SK-N-SH (cell line): ENCODE measurements around the gene ZNF793. TPM values are rescaled to one million over a fixed set of nuclear protein-coding genes. Genes with fewer than 3 reads are reported as not detected.

Source experiments
- CTCF ChIA-PET: fragments of 300-600, 350-600 bp; formaldehyde crosslinking; extraction: SDS; loops from one replicate; lab custom pipeline; 2021; lab: Yijun Ruan, JAX
- POLR2A ChIA-PET: fragments of 350-600 bp; sonication (Branson Sonifier 250); formaldehyde crosslinking; extraction: SDS; loops from one replicate; lab custom pipeline; 2020; ENCODE audit warnings: antibody characterized with exemption, inconsistent platforms; lab: Yijun Ruan, JAX
- DNase-seq: peaks from one replicate; pipeline ENCODE4 v3.0.0; 2012
- H2AFZ ChIP-seq: fragments of 200-600 bp; sonication (generic); 2 replicates; pipeline ENCODE4 v1.8.1; 2016; ENCODE audit warnings: antibody characterized with exemption, mild to moderate bottlenecking, low read depth
- H3F3A ChIP-seq: fragments of 200-600 bp; sonication (generic); replicated peaks from 2 replicates; pipeline ENCODE3; 2016; ENCODE audit warnings: antibody characterized with exemption, mild to moderate bottlenecking; ENCODE audit not compliant: insufficient read depth
- H3K27ac ChIP-seq, 2 experiments: fragments of 200-500 bp in 1 of 2; fragments of 200-600 bp in 1 of 2; sonication (Bioruptor generic) in 1 of 2; sonication (generic), shearing (Covaris generic) in 1 of 2; 2 replicates each; pipeline versions ENCODE4 v1.5.1 to v1.6.1; 2014 to 2016; ENCODE audit warnings: low read depth in 2 of 2, inconsistent platforms in 1 of 2, low read length in 1 of 2, mild to moderate bottlenecking in 1 of 2, mixed read lengths in 1 of 2
- H3K27me3 ChIP-seq: fragments of 200-600 bp; sonication (generic), shearing (Covaris generic); 2 replicates; pipeline ENCODE4 v1.6.1; 2016; ENCODE audit warnings: mixed run types; ENCODE audit not compliant: insufficient read depth
- H3K36me3 ChIP-seq, 2 experiments: fragments of 200-500 bp in 1 of 2; fragments of 200-600 bp in 1 of 2; sonication (Bioruptor generic) in 1 of 2; sonication (generic) in 1 of 2; replicated peaks in 1 of 2; 2 replicates each; pipeline versions ENCODE3 to v1.5.1; 2014 to 2016; ENCODE audit warnings: low read length in 1 of 2, mild to moderate bottlenecking in 1 of 2; ENCODE audit not compliant: insufficient read depth in 2 of 2, control insufficient read depth in 1 of 2
- H3K4me1 ChIP-seq, 2 experiments: fragments of 200-500 bp in 1 of 2; fragments of 200-600 bp in 1 of 2; sonication (Bioruptor generic) in 1 of 2; sonication (generic), shearing (Covaris generic) in 1 of 2; 2 replicates each; pipeline versions ENCODE4 v1.5.1 to v1.6.1; 2014 to 2016; ENCODE audit warnings: low read depth in 1 of 2, low read length in 1 of 2, mixed run types in 1 of 2; ENCODE audit not compliant: insufficient read depth in 2 of 2, control insufficient read depth in 1 of 2
- H3K4me2 ChIP-seq: fragments of 200-600 bp; sonication (generic), shearing (Covaris generic); 2 replicates; pipeline ENCODE4 v1.6.1; 2017; ENCODE audit warnings: mixed run types
- H3K4me3 ChIP-seq, 2 experiments: fragments of 200-500 bp in 1 of 2; fragments of 200-600 bp in 1 of 2; sonication (Bioruptor generic) in 1 of 2; sonication (generic), shearing (Covaris generic) in 1 of 2; 2 replicates each; pipeline versions ENCODE4 v1.5.1 to v1.8.1; 2014 to 2016; ENCODE audit warnings: low read depth in 2 of 2, inconsistent platforms in 1 of 2, low read length in 1 of 2, mild to moderate bottlenecking in 1 of 2, mixed read lengths in 1 of 2, moderate library complexity in 1 of 2
- H3K79me2 ChIP-seq: fragments of 200-600 bp; sonication (generic); 2 replicates; pipeline ENCODE4 v1.8.1; 2017; ENCODE audit warnings: mild to moderate bottlenecking; ENCODE audit not compliant: insufficient read depth
- H3K9ac ChIP-seq: fragments of 200-600 bp; sonication (generic); 2 replicates; pipeline ENCODE4 v1.6.1; 2017; ENCODE audit warnings: mixed run types
- H3K9me2 ChIP-seq: fragments of 200-600 bp; sonication (generic); 2 replicates; pipeline ENCODE4 v1.6.1; 2017; ENCODE audit warnings: mixed run types
- H3K9me3 ChIP-seq: fragments of 200-600 bp; sonication (generic); 2 replicates; pipeline ENCODE4 v1.6.1; 2017; ENCODE audit warnings: mixed run types, mild to moderate bottlenecking, moderate library complexity
- H4K20me1 ChIP-seq: fragments of 200-600 bp; sonication (generic); 2 replicates; pipeline ENCODE4 v1.6.1; 2017; ENCODE audit warnings: mild to moderate bottlenecking, mixed run types; ENCODE audit not compliant: insufficient read depth
- CHD2 ChIP-seq: fragments of 150-350 bp; IDR thresholded peaks from 2 replicates; pipeline ENCODE4 v1.6.1; 2018; ENCODE audit warnings: low read length; ENCODE audit not compliant: partially characterized antibody
- CTCF ChIP-seq: fragments of 200-600 bp; sonication (generic); IDR thresholded peaks from 2 replicates; pipeline ENCODE4 v1.6.1; 2017; ENCODE audit warnings: antibody characterized with exemption, mild to moderate bottlenecking, moderate library complexity
- ELF1 ChIP-seq: IDR thresholded peaks from 2 replicates; pipeline ENCODE4 v1.4.0; 2012
- FOXJ3 ChIP-seq: sonication (generic); formaldehyde crosslinking; IDR thresholded peaks from 2 replicates; pipeline ENCODE4 v1.5.1; 2020; ENCODE audit warnings: mild to moderate bottlenecking, missing genetic modification reagents
- FOXM1 ChIP-seq: IDR thresholded peaks from 2 replicates; pipeline ENCODE4 v1.4.0; 2012; ENCODE audit warnings: low read depth, mild to moderate bottlenecking
- GABPA ChIP-seq: IDR thresholded peaks from 2 replicates; pipeline ENCODE4 v1.4.0; 2012; ENCODE audit warnings: low read depth, mild to moderate bottlenecking
- GATA2 ChIP-seq: sonication (generic); formaldehyde crosslinking; IDR thresholded peaks from 2 replicates; pipeline ENCODE4 v1.5.0; 2020; ENCODE audit warnings: mild to moderate bottlenecking, missing genetic modification reagents
- JUND ChIP-seq: IDR thresholded peaks from 2 replicates; pipeline ENCODE4 v1.4.0; 2012
- MXI1 ChIP-seq: IDR thresholded peaks from 2 replicates; pipeline ENCODE4 v1.6.1; 2012; ENCODE audit warnings: mild to moderate bottlenecking, low read depth, low read length, improper control_type of control experiment
- NFIC ChIP-seq: IDR thresholded peaks from 2 replicates; pipeline ENCODE4 v1.4.0; 2012; ENCODE audit warnings: borderline replicate concordance
- NRF1 ChIP-seq: IDR thresholded peaks from 2 replicates; pipeline ENCODE4 v1.6.1; 2012; ENCODE audit warnings: low read depth, mild to moderate bottlenecking, low read length
- PBX3 ChIP-seq: IDR thresholded peaks from 2 replicates; pipeline ENCODE4; 2012
- POLR2AphosphoS5 ChIP-seq: IDR thresholded peaks from 2 replicates; pipeline ENCODE4 v1.6.1; 2012; ENCODE audit warnings: low read depth, low read length
- RCOR1 ChIP-seq: fragments of 150-350 bp; IDR thresholded peaks from 2 replicates; pipeline ENCODE4 v1.6.1; 2017; ENCODE audit warnings: antibody characterized with exemption, low read length
- REST ChIP-seq: IDR thresholded peaks from 2 replicates; pipeline ENCODE4 v1.6.1; 2012; ENCODE audit warnings: mild to moderate bottlenecking, low read depth, low read length, moderate library complexity
- RFX5 ChIP-seq: IDR thresholded peaks from 2 replicates; pipeline ENCODE4 v1.6.1; 2012; ENCODE audit warnings: mild to moderate bottlenecking, improper control_type of control experiment, low read length
- SMC3 ChIP-seq: IDR thresholded peaks from 2 replicates; pipeline ENCODE4 v1.6.1; 2012; ENCODE audit warnings: low read depth, low read length, improper control_type of control experiment
- USF1 ChIP-seq: IDR thresholded peaks from 2 replicates; pipeline ENCODE4 v1.4.0; 2012; ENCODE audit warnings: low read depth, borderline replicate concordance
- WGBS: methylation state at CpG from one replicate; pipeline ENCODE4 v1.1.6; 2017; ENCODE audit warnings: low lambda C conversion rate; 5-methylcytosine and 5-hydroxymethylcytosine counted together
- polyA plus RNA-seq, 3 experiments: library from polyadenylated mRNA; depleted of rRNA; stranded (reverse); fragments of >200 nt; gene quantifications; 2 replicates each; pipeline ENCODE4 v1.2.3, GENCODE V29; 2012

Gene ZNF793
- polyA plus RNA-seq, 1 of the 3 experiments (the other 2 are of a cell fraction), result 2.3 TPM

GRCh38 chr19:37506387-37507166, at the start of gene ZNF793 (continued):
- TF ChIP-seq MXI1, result peak; percentile 79; the same call in 1 of the 2 replicates
- TF ChIP-seq SMC3, result 0 out of 2 replicates have a peak, but pooled peaks have one; percentile 1
- no peak for TF ChIP-seq JUND
- TF ChIP-seq CTCF, result no peak
- no peak for TF ChIP-seq FOXM1
- no peak; the same call in 1 of the 2 replicates for TF ChIP-seq GATA2 (CRISPR knock-in tag)
- no peak for TF ChIP-seq PBX3
- peak; percentile 93 for TF ChIP-seq POLR2AphosphoS5
- TF ChIP-seq FOXJ3 (CRISPR knock-in tag), result no peak
- TF ChIP-seq CHD2, result peak; percentile 94

GRCh38 chr19:37466277-37466797, 40.4 kb upstream of the ZNF793 start:
- H3K36me3 ChIP-seq, result peaks cover 34 to 44% of the 10 kb centered on the region in 2 experiments
- no peaks in the 10 kb centered on the region for H3K27me3 ChIP-seq
- H2AFZ ChIP-seq, result peak overlapping the region; percentile 89
- 19% methylated on average over 25 of the region's 25 CpGs for WGBS
- peak overlapping the region; percentile 91 for H3K4me3 ChIP-seq
- H3K9me3 ChIP-seq, result no peaks in the 10 kb centered on the region
- DNase-seq, result no peak
- TF ChIP-seq JUND (no peak), RCOR1 (no peak), FOXJ3 (CRISPR knock-in tag) (no peak), MXI1 (no peak), USF1 (no peak), FOXM1 (no peak), REST (no peak), NRF1 (no peak), ELF1 (no peak), RFX5 (no peak), GABPA (no peak), NFIC (no peak)
- POLR2A ChIA-PET, result interaction anchor here (0.9 to 2.0 kb wide), 3 partner anchors 40 to 389 kb away, joined by 5 to 15 read pairs (median 8); partner anchors contain the start of genes ZNF420, ZNF527 and ZNF793
- peak overlapping the region; percentile 82 for H3K4me2 ChIP-seq
- peaks cover 10% of the 10 kb centered on the region for H3F3A ChIP-seq
- H3K4me1 ChIP-seq, result peaks cover 0 to 9% of the 10 kb centered on the region in 2 experiments; a peak in 2 of 4 replicates
- peaks cover 22% of the 10 kb centered on the region for H3K79me2 ChIP-seq
- H3K27ac ChIP-seq, result peak overlapping the region; percentile 78 to 97
- H4K20me1 ChIP-seq, result no peaks in the 10 kb centered on the region
- H3K9me2 ChIP-seq, result no peaks in the 10 kb centered on the region
- peak overlapping the region; percentile 79 for H3K9ac ChIP-seq
- CTCF ChIA-PET, result interaction anchor here (1.2 to 2.2 kb wide), 2 partner anchors 10 to 15 kb away, joined by 3 to 5 read pairs; no protein-coding TSS in a partner anchor
